GM12891 (cell line): ENCODE results near the gene NGEF.

ENCODE experiments used
- DNase-seq: peaks from one replicate; pipeline ENCODE4 v3.0.0; 2011; ENCODE audit warnings: low spot score; ENCODE audit not compliant: insufficient read length
- FAIRE-seq: peaks from 2 replicates; lab custom pipeline; 2011; peaks lifted over from hg19 to GRCh38; lab: Jason Lieb, UNC
- PAX5 ChIP-seq: IDR thresholded peaks from 2 replicates; pipeline ENCODE4 v1.6.1; 2011; ENCODE audit warnings: low read length, moderate library complexity, mild to moderate bottlenecking; ENCODE audit not compliant: insufficient read depth, severe bottlenecking
- POLR2A ChIP-seq: IDR thresholded peaks from 2 replicates; pipeline ENCODE4 v1.6.1; 2011; ENCODE audit warnings: low read depth, low read length, control low read depth
- POLR2AphosphoS5 ChIP-seq: IDR thresholded peaks from 2 replicates; pipeline ENCODE4 v1.6.1; 2011; ENCODE audit warnings: low read depth, low read length, control low read depth
- POU2F2 ChIP-seq: IDR thresholded peaks from 2 replicates; pipeline ENCODE4 v1.6.1; 2011; ENCODE audit warnings: low read depth, mild to moderate bottlenecking, control low read depth, low read length, moderate library complexity
- SPI1 ChIP-seq: IDR thresholded peaks from 2 replicates; pipeline ENCODE4 v1.6.1; 2011; ENCODE audit warnings: low read depth, low read length, control low read depth
- TAF1 ChIP-seq: IDR thresholded peaks from 2 replicates; pipeline ENCODE4 v1.6.1; 2011; ENCODE audit warnings: low read depth, low read length, control low read depth

NGEF gene

GRCh38 chr2:232888839-232889529 lies 124.1 kb downstream of the NGEF start:
- no peak for FAIRE-seq

GRCh38 chr2:232888099-232888836 lies 124.8 kb downstream of the NGEF start:
- TF ChIP-seq POLR2A (no peak), POLR2AphosphoS5 (no peak), SPI1 (no peak), PAX5 (no peak), TAF1 (no peak), POU2F2 (no peak)
- DNase-seq (no peak), FAIRE-seq (no peak)

More at GRCh38 chr2:232888839-232889529, 124.1 kb downstream of the NGEF start:
- DNase-seq: no peak
- TF ChIP-seq SPI1 (no peak), POU2F2 (no peak), POLR2AphosphoS5 (no peak), POLR2A (no peak), TAF1 (no peak), PAX5 (no peak)

- FAIRE-seq: no peak
- DNase-seq: no peak
- TF ChIP-seq TAF1 (no peak), POU2F2 (no peak), POLR2A (no peak), PAX5 (no peak), POLR2AphosphoS5 (no peak), SPI1 (no peak)
Measured at GRCh38 chr2:232887171-232887850, 125.7 kb downstream of the NGEF start.

GRCh38 chr2:232886632-232887031 lies 126.4 kb downstream of the NGEF start:
- TF ChIP-seq TAF1 (no peak), POLR2AphosphoS5 (no peak), PAX5 (no peak), SPI1 (no peak), POU2F2 (no peak), POLR2A (no peak)
- FAIRE-seq (no peak), DNase-seq (no peak)

GRCh38 chr2:232886176-232886575 lies 126.9 kb downstream of the NGEF start:
- DNase-seq (no peak), FAIRE-seq (no peak)
- TF ChIP-seq SPI1 (no peak), POLR2A (no peak), POU2F2 (no peak), POLR2AphosphoS5 (no peak), PAX5 (no peak), TAF1 (no peak)

- TF ChIP-seq PAX5 (no peak), SPI1 (no peak), POLR2AphosphoS5 (no peak), TAF1 (no peak), POU2F2 (no peak), POLR2A (no peak)
- FAIRE-seq: no peak
- DNase-seq: no peak
Measured at GRCh38 chr2:232885264-232885961, 127.6 kb downstream of the NGEF start.

- TF ChIP-seq TAF1: no peak
- DNase-seq (no peak), FAIRE-seq (no peak)
Measured at GRCh38 chr2:232884549-232885263, 128.3 kb downstream of the NGEF start.

- DNase-seq (no peak), FAIRE-seq (no peak)
- TF ChIP-seq POLR2AphosphoS5 (no peak), SPI1 (no peak), POU2F2 (no peak), POLR2A (no peak), TAF1 (no peak), PAX5 (no peak)
Measured at GRCh38 chr2:232884001-232884421, 129.0 kb downstream of the NGEF start.

- TF ChIP-seq TAF1 (no peak), POLR2A (no peak), PAX5 (no peak), POU2F2 (no peak), SPI1 (no peak), POLR2AphosphoS5 (no peak)
- no peak for FAIRE-seq
- no peak for DNase-seq
Measured at GRCh38 chr2:232883116-232883721, 129.8 kb downstream of the NGEF start.
